Endothelial cell of umbilical vein (primary cell): ENCODE data around the gene NKD1. TPM values are rescaled to one million over a fixed set of nuclear protein-coding genes. Genes with fewer than 3 reads are reported as not detected.

ENCODE experiments used
- BruUV-seq: library from RNA; stranded (reverse); fragments of 400-500 nt; replicated peaks from 2 replicates; lab custom pipeline; 2021; lab: Mats Ljungman, UMichigan
- CTCF ChIA-PET: fragments of 300-600, 350-600 bp; sonication (Branson Sonifier 250); formaldehyde crosslinking; loops from one replicate; lab custom pipeline; 2021; ENCODE audit warnings: antibody characterized with exemption, inconsistent platforms; lab: Charles Lee
- POLR2A ChIA-PET: fragments of 300-600, 350-600 bp; sonication (Branson Sonifier 250); formaldehyde crosslinking; loops from one replicate; lab custom pipeline; 2021; ENCODE audit warnings: antibody characterized with exemption, inconsistent platforms; lab: Charles Lee
- DNase-seq: peaks from one replicate; pipeline ENCODE4 v3.0.0-alpha.2; 2011; ENCODE audit warnings: low read depth, low spot score
- FAIRE-seq: peaks from 2 replicates; lab custom pipeline; 2011; peaks lifted over from hg19 to GRCh38; lab: Jason Lieb, UNC
- H2AFZ ChIP-seq: 2 replicates; pipeline ENCODE4 v1.6.0; 2012; ENCODE audit warnings: low read depth, low read length, control low read depth, inconsistent platforms
- H3K27ac ChIP-seq: 2 replicates; pipeline ENCODE4 v1.5.1; 2011; ENCODE audit warnings: low read depth, mild to moderate bottlenecking, control low read depth, low read length, moderate library complexity; ENCODE audit not compliant: insufficient read depth
- H3K27me3 ChIP-seq, 2 experiments: 2 replicates each; pipeline versions ENCODE4 v1.6.0 to v1.6.1; 2011; ENCODE audit warnings: low read length in 2 of 2, mixed read lengths in 1 of 2; ENCODE audit not compliant: control insufficient read depth in 2 of 2, insufficient read depth in 2 of 2
- H3K36me3 ChIP-seq, 2 experiments: 2 replicates in 1 of 2; 3 replicates in 1 of 2; pipeline ENCODE4 v1.5.1; 2011; ENCODE audit warnings: low read length in 2 of 2, mild to moderate bottlenecking in 1 of 2, moderate library complexity in 1 of 2; ENCODE audit not compliant: control insufficient read depth in 2 of 2, insufficient read depth in 2 of 2; ENCODE audit errors: extremely low read depth in 1 of 2
- H3K4me1 ChIP-seq: 3 replicates; pipeline ENCODE4 v1.5.1; 2011; ENCODE audit warnings: mild to moderate bottlenecking, low read length; ENCODE audit not compliant: control insufficient read depth, insufficient read depth; ENCODE audit errors: extremely low read depth
- H3K4me2 ChIP-seq: 2 replicates; pipeline ENCODE4 v1.6.1; 2011; ENCODE audit warnings: low read length, control low read depth, mixed read lengths; ENCODE audit not compliant: insufficient read depth
- H3K4me3 ChIP-seq, 3 experiments: fragments of 200-600 bp in 1 of 3; sonication (generic), shearing (Covaris generic) in 1 of 3; replicated peaks in 1 of 3; 2 replicates each; pipeline ENCODE4 v1.5.1; 2011 to 2016; ENCODE audit warnings: control low read depth in 3 of 3, low read length in 3 of 3, mild to moderate bottlenecking in 2 of 3, inconsistent platforms in 1 of 3, low read depth in 1 of 3, moderate library complexity in 1 of 3; ENCODE audit not compliant: insufficient read depth in 1 of 3
- H3K79me2 ChIP-seq: 2 replicates; pipeline ENCODE4 v1.6.0; 2012; ENCODE audit warnings: low read length, inconsistent platforms; ENCODE audit not compliant: control insufficient read depth, insufficient read depth
- H3K9ac ChIP-seq: replicated peaks from 2 replicates; pipeline ENCODE3; 2011; ENCODE audit warnings: low read length, control low read depth; ENCODE audit not compliant: insufficient read depth; ENCODE audit errors: extremely low read depth
- H3K9me1 ChIP-seq: replicated peaks from 3 replicates; pipeline ENCODE4 v1.6.0; 2011; ENCODE audit warnings: mild to moderate bottlenecking, low read length; ENCODE audit not compliant: control insufficient read depth, insufficient read depth; ENCODE audit errors: extremely low read depth
- H3K9me3 ChIP-seq: replicated peaks from 2 replicates; pipeline ENCODE4 v1.5.1; 2012; ENCODE audit warnings: low read length, inconsistent platforms; ENCODE audit not compliant: control insufficient read depth, insufficient read depth
- H4K20me1 ChIP-seq: replicated peaks from 2 replicates; pipeline ENCODE3; 2011; ENCODE audit warnings: mild to moderate bottlenecking, low read length; ENCODE audit not compliant: control insufficient read depth, insufficient read depth; ENCODE audit errors: extremely low read depth
- CTCF ChIP-seq, 2 donors: IDR thresholded peaks; 1 replicate in 1 of 2; 2 replicates in 1 of 2; pipeline ENCODE4 v1.5.1; 2011; ENCODE audit warnings: low read length in 2 of 2, mild to moderate bottlenecking in 2 of 2, moderate library complexity in 2 of 2, control low read depth in 1 of 2, inconsistent platforms in 1 of 2, low read depth in 1 of 2; ENCODE audit not compliant: insufficient read depth in 1 of 2; ENCODE audit errors: extremely low read depth in 1 of 2
- EZH2 ChIP-seq: IDR thresholded peaks from 2 replicates; pipeline ENCODE4 v1.6.1; 2012; ENCODE audit warnings: borderline replicate concordance, low read depth, mild to moderate bottlenecking, moderate library complexity, low read length, inconsistent platforms; ENCODE audit not compliant: severe bottlenecking
- FOS ChIP-seq: IDR thresholded peaks from 2 replicates; pipeline ENCODE4 v1.6.1; 2011; ENCODE audit warnings: mild to moderate bottlenecking, low read length, moderate library complexity, borderline replicate concordance; ENCODE audit not compliant: insufficient read depth
- GATA2 ChIP-seq: IDR thresholded peaks from 2 replicates; pipeline ENCODE4 v1.7.0; 2011; ENCODE audit warnings: low read depth, mild to moderate bottlenecking, moderate library complexity, mixed read lengths, low read length; ENCODE audit not compliant: insufficient read length, insufficient read depth
- JUN ChIP-seq: IDR thresholded peaks from 2 replicates; pipeline ENCODE4 v1.6.1; 2011; ENCODE audit warnings: borderline replicate concordance, low read depth; ENCODE audit not compliant: insufficient read length, insufficient read depth
- MAX ChIP-seq: IDR thresholded peaks from 2 replicates; pipeline ENCODE4 v1.6.1; 2011; ENCODE audit not compliant: insufficient read depth, insufficient read length
- MYC ChIP-seq: IDR thresholded peaks from one replicate; pipeline ENCODE4 v1.6.1; 2011; ENCODE audit warnings: mild to moderate bottlenecking, low read depth, low read length
- POLR2A ChIP-seq: IDR thresholded peaks from 2 replicates; pipeline ENCODE4 v1.6.1; 2012; ENCODE audit warnings: low read depth, mild to moderate bottlenecking, control low read depth, low read length
- POLR2AphosphoS5 ChIP-seq: IDR thresholded peaks from 2 replicates; pipeline ENCODE4 v1.6.1; 2012; ENCODE audit warnings: low read depth, mild to moderate bottlenecking, control low read depth, low read length, moderate library complexity; ENCODE audit not compliant: insufficient read depth
- dilution Hi-C: fragments of 300-500 bp; cut with MboI; formaldehyde crosslinking; loops from one replicate; pipeline ENCODE4 v1.15.0; 2019; ENCODE audit warnings: low sequenced_read_pairs; ENCODE audit not compliant: extremely low pct_ligation_motif_present
- intact Hi-C: fragments of 100-400 bp; cut with micrococcal nuclease; formaldehyde crosslinking; loops from one replicate; pipeline ENCODE4 v1.10.0; 2022
- polyA plus RNA-seq, 4 experiments: library from polyadenylated mRNA; depleted of rRNA in 3 of 4; stranded (reverse) in 3 of 4; unstranded in 1 of 4; fragments of >200 nt; gene quantifications; 2 replicates each; pipeline versions ENCODE4 v1.2.1 to v1.2.3, GENCODE V29; 2011 to 2012; ENCODE audit warnings: missing spikeins in 1 of 4
- total RNA-seq: library from RNA; stranded (reverse); gene quantifications from 2 replicates; pipeline ENCODE4 v1.2.3, GENCODE V29; 2021

The NKD1 gene
- total and polyA plus RNA-seq, 2 donors (not counting 3 experiments of a cell fraction or from before 2014, with no cell fraction given): not detected

- TF ChIP-seq FOS: no peak
- Histone ChIP-seq H3K36me3 (no peaks in the 10 kb centered on the region), H3K79me2 (no peaks in the 10 kb centered on the region), H3K4me3 (no peak overlapping the region), H3K27ac (no peak overlapping the region), H2AFZ (no peak overlapping the region), H4K20me1 (no peaks in the 10 kb centered on the region), H3K9me3 (no peaks in the 10 kb centered on the region), H3K9ac (no peak overlapping the region), H3K4me1 (peaks cover 4% of the 10 kb centered on the region), H3K27me3 (peaks cover 32 to 37% of the 10 kb centered on the region in 2 experiments), H3K4me2 (no peak overlapping the region), H3K9me1 (no peaks in the 10 kb centered on the region)
- no TSS peak for BruUV-seq
- POLR2A ChIA-PET: no interaction called here
- intact Hi-C loops: no loop called here
- no peak for DNase-seq
- CTCF ChIA-PET: interaction anchor here (2.2 kb wide), 1 partner anchor 115 kb away, joined by 10 read pairs; no protein-coding TSS in a partner anchor
- dilution Hi-C loops: no loop called here
- FAIRE-seq: no peak
These were observed 1.8 kb downstream of the NKD1 start for GRCh38 chr16:50550035-50550434.

- Histone ChIP-seq H3K27ac (no peak overlapping the region), H3K9me3 (no peaks in the 10 kb centered on the region), H3K9ac (no peak overlapping the region), H3K4me3 (no peak overlapping the region), H3K4me1 (peaks cover 4% of the 10 kb centered on the region), H2AFZ (no peak overlapping the region), H3K79me2 (no peaks in the 10 kb centered on the region), H4K20me1 (no peaks in the 10 kb centered on the region), H3K27me3 (peaks cover 28 to 29% of the 10 kb centered on the region in 2 experiments), H3K36me3 (no peaks in the 10 kb centered on the region), H3K4me2 (no peak overlapping the region), H3K9me1 (no peaks in the 10 kb centered on the region)
- CTCF ChIA-PET: interaction anchor here (0.7 to 2.2 kb wide), 2 partner anchors 114 to 255 kb away, joined by 3 to 10 read pairs; no protein-coding TSS in a partner anchor
- dilution Hi-C loops: no loop called here
- no TSS peak for BruUV-seq
- intact Hi-C loops: no loop called here
- no peak for TF ChIP-seq EZH2
- TF ChIP-seq POLR2AphosphoS5: no peak
- no peak for TF ChIP-seq JUN
- no peak for TF ChIP-seq POLR2A
- no peak for TF ChIP-seq MAX
- TF ChIP-seq CTCF (IDR thresholded peaks at IDR 0.05; ENCODE audit: extremely low read depth in 1 of 2, insufficient read depth in 1 of 2, low read depth in 1 of 2, low read length in 2 of 2): no peak
- TF ChIP-seq GATA2: no peak
- no peak for TF ChIP-seq FOS
- TF ChIP-seq MYC: no peak
- POLR2A ChIA-PET: no interaction called here
- no peak for DNase-seq
- no peak for FAIRE-seq
These were observed 2.9 kb downstream of the NKD1 start for GRCh38 chr16:50550866-50551641.
